ENCODE results near the gene NOTCH1. TPM values are rescaled to one million over a fixed set of nuclear protein-coding genes. Genes with fewer than 3 reads are reported as not detected.

Gene NOTCH1
- total RNA-seq, 4 donors from 2014 or later = 31.1 to 72.1 (median 44.0) TPM

DNA sequence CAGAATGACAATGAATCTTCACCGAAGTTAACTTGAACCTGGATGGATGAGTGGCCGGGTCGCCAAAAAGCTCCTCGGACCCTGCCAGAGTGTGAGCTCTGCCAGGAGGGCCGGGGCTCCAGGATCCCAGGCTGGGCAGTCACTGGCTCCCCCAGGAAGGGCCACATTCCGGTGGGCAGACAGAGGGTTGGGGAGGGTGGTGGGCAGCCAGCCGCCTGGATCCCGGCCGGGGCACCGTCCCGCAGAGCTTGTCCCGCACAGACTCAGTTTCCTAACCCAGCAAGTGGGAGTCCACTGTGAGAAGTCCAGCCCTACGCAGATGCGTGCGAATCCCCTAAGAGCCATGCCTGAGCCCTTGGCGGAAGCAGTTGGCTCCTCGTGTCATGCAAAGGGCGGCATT, 10.3 kb upstream of the NOTCH1 start:
- ATAC-seq = no peak
- WGBS, 2 donors (ENCODE audit: low coverage in 1 of 2) = no CpG with 5 or more reads among the region's 18 CpGs
- no peak overlapping the region for H3K4me3 ChIP-seq
- no peak for TF ChIP-seq EP300 (IDR thresholded peaks at IDR 0.05)
- TF ChIP-seq POLR2A (IDR thresholded peaks at IDR 0.05) = no peak
- no peak for TF ChIP-seq POLR2AphosphoS5 (IDR thresholded peaks at IDR 0.05)
- TF ChIP-seq CTCF (IDR thresholded peaks at IDR 0.05) = no peak
- H3K36me3 ChIP-seq = no peaks in the 10 kb centered on the region
- H3K27ac ChIP-seq = no peak overlapping the region
- no peaks in the 10 kb centered on the region for H3K27me3 ChIP-seq
- peaks cover 0 to 57% (median 24%) of the 10 kb centered on the region in 3 donors for H3K4me1 ChIP-seq
- H3K9me3 ChIP-seq = no peaks in the 10 kb centered on the region

DNA sequence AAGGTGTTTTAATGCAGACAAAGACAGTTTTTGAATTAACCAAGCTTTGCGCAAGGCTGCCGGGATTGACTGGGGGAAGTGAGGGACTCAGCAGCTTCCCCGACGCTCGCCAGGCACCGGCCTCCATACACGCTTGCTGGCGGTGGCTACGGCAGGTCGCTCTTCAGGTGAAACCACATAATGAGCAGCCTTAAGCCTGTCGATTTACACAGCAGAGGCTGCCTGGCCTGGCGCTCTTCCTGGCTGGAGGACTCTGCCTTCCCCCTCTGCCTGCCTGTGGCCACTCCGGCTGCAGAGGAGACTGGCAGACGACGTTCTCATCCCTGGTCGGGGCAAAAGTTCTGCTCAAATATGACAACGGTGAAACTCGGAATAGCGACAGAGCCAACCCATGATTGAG, 9.0 kb upstream of the NOTCH1 start:
- Histone ChIP-seq H3K27ac (peak overlapping the region in 3 of 4 donors; percentile 8 to 100 (median 98)), H3K4me3 (no peak overlapping the region)
- WGBS, 2 donors (ENCODE audit: low coverage in 1 of 2) = 72% methylated on average over 7 of the region's 19 CpGs; no CpG with 5 or more reads in 1 of the 2 donors

DNA sequence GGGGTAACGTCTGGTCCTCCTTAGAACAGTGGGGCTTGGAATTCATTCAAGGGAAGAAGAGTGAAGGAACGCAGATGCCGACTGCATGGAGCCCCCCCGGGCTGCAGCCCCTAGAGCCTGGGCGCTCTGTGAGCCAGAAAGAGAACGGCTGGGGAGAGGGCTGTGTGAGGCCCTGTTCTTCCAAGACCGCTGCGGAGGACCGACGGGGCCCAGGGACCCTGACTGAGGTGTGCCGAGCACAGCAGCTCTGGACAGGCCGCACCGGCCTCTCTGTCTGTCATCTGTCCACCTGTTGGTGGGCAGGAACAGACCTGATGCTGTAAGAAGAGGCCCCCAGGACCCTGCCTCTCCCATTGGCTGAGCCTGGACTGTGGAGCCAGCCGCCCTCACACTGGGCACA, 7.7 kb upstream of the NOTCH1 start:
- no peaks in the 10 kb centered on the region for H3K9me3 ChIP-seq
- 60% methylated on average over 1 of the region's 14 CpGs; no CpG with 5 or more reads in 1 of the 2 donors for WGBS, 2 donors (ENCODE audit: low coverage in 1 of 2)
- no peaks in the 10 kb centered on the region for H3K27me3 ChIP-seq
- H3K27ac ChIP-seq = peak overlapping the region in 3 of 4 donors; percentile 94 to 100 (median 98)
- H3K4me3 ChIP-seq = no peak overlapping the region
- no peaks in the 10 kb centered on the region for H3K36me3 ChIP-seq
- no peak for ATAC-seq
- no peak for TF ChIP-seq CTCF (IDR thresholded peaks at IDR 0.05)
- TF ChIP-seq POLR2A (IDR thresholded peaks at IDR 0.05) = no peak
- TF ChIP-seq POLR2AphosphoS5 (IDR thresholded peaks at IDR 0.05) = no peak
- TF ChIP-seq EP300 (IDR thresholded peaks at IDR 0.05) = no peak
- H3K4me1 ChIP-seq = peaks cover 4 to 80% (median 40%) of the 10 kb centered on the region in 3 donors

More for the DNA sequence above, 9.0 kb upstream of the NOTCH1 start:
- TF ChIP-seq EP300 (IDR thresholded peaks at IDR 0.05) (no peak), CTCF (IDR thresholded peaks at IDR 0.05) (no peak), POLR2A (IDR thresholded peaks at IDR 0.05) (no peak), POLR2AphosphoS5 (IDR thresholded peaks at IDR 0.05) (no peak)
- H3K4me1 ChIP-seq = peaks cover 4 to 70% (median 37%) of the 10 kb centered on the region in 3 donors
- no peak for ATAC-seq
- no peaks in the 10 kb centered on the region for H3K27me3 ChIP-seq
- H3K36me3 ChIP-seq = no peaks in the 10 kb centered on the region
- no peaks in the 10 kb centered on the region for H3K9me3 ChIP-seq

GRCh38 chr9:136552117-136552703, 6.4 kb upstream of the NOTCH1 start:
- H3K36me3 ChIP-seq = no peaks in the 10 kb centered on the region
- WGBS, 2 donors (ENCODE audit: low coverage in 1 of 2) = 5 to 16% methylated on average over 6 to 13 of the region's 22 CpGs
- TF ChIP-seq POLR2A (IDR thresholded peaks at IDR 0.05) = no peak
- TF ChIP-seq CTCF (IDR thresholded peaks at IDR 0.05) = no peak
- peak; percentile 50 for TF ChIP-seq POLR2AphosphoS5 (IDR thresholded peaks at IDR 0.05)
- H3K4me1 ChIP-seq = peaks cover 4 to 87% (median 47%) of the 10 kb centered on the region in 3 donors
- H3K4me3 ChIP-seq = peak overlapping the region in 1 of 2 donors; percentile 98
- peak; percentile 3 for ATAC-seq
- no peaks in the 10 kb centered on the region for H3K27me3 ChIP-seq
- H3K27ac ChIP-seq = peak overlapping the region; percentile 94 to 100 (median 97)
- no peaks in the 10 kb centered on the region for H3K9me3 ChIP-seq

Measured in gastroesophageal sphincter (tissue), 4 donors.